Spleen (tissue), 11 donors: ENCODE measurements around the gene ANO1. TPM values are rescaled to one million over a fixed set of nuclear protein-coding genes. Genes with fewer than 3 reads are reported as not detected.

ENCODE experiments used
- DNase-seq: peaks from one replicate; pipeline ENCODE4 v3.0.0-alpha.2; 2020
- H3K27ac ChIP-seq, 8 donors: fragments of 200-600 bp; sonication (generic) in 7 of 8; 1 replicate in 4 of 8; 2 replicates in 4 of 8; pipeline versions ENCODE4 v1.5.0 to v1.8.0; 2016 to 2021; ENCODE audit warnings: inconsistent platforms in 4 of 8, mild to moderate bottlenecking in 4 of 8, moderate library complexity in 1 of 8
- H3K27me3 ChIP-seq, 7 donors: fragments of 200-600 bp; sonication (generic) in 6 of 7; replicated peaks in 1 of 7; 1 replicate in 4 of 7; 2 replicates in 3 of 7; pipeline versions ENCODE4 v1.5.0 to v1.8.0; 2016 to 2021; ENCODE audit warnings: inconsistent platforms in 3 of 7, mild to moderate bottlenecking in 1 of 7
- H3K36me3 ChIP-seq, 6 donors: fragments of 200-600 bp; sonication (generic) in 5 of 6; 1 replicate in 4 of 6; 2 replicates in 2 of 6; pipeline versions ENCODE4 v1.5.0 to v1.8.0; 2016 to 2021; ENCODE audit warnings: inconsistent platforms in 2 of 6
- H3K4me1 ChIP-seq, 6 donors: fragments of 200-600 bp; sonication (generic) in 5 of 6; 1 replicate in 3 of 6; 2 replicates in 3 of 6; pipeline versions ENCODE4 v1.5.0 to v1.8.0; 2016 to 2021; ENCODE audit warnings: inconsistent platforms in 3 of 6
- H3K4me3 ChIP-seq, 8 donors: fragments of 200-600 bp; sonication (generic) in 7 of 8; 1 replicate in 4 of 8; 2 replicates in 4 of 8; pipeline versions ENCODE4 v1.5.0 to v1.8.0; 2016 to 2021; ENCODE audit warnings: inconsistent platforms in 4 of 8, mild to moderate bottlenecking in 4 of 8, moderate library complexity in 2 of 8
- H3K9me3 ChIP-seq, 8 donors: fragments of 200-600 bp; sonication (generic) in 7 of 8; 1 replicate in 4 of 8; 2 replicates in 4 of 8; pipeline versions ENCODE4 v1.5.0 to v1.8.0; 2016 to 2021; ENCODE audit warnings: inconsistent platforms in 4 of 8
- CTCF ChIP-seq, 11 experiments: fragments of 200-600 bp in 7 of 11; fragments of 450-650 bp in 4 of 11; sonication (generic) in 4 of 11; IDR thresholded peaks in 8 of 11; conservative IDR thresholded peaks in 3 of 11; 1 replicate in 7 of 11; 2 replicates in 4 of 11; pipeline versions ENCODE4 v1.4.0 to v1.8.0; 2016 to 2021; ENCODE audit warnings: antibody characterized with exemption in 11 of 11, inconsistent platforms in 4 of 11, mild to moderate bottlenecking in 1 of 11
- POLR2A ChIP-seq, 3 donors: fragments of 450-650 bp; IDR thresholded peaks; one replicate each; pipeline ENCODE4 v1.5.1; 2017; ENCODE audit warnings: antibody characterized with exemption in 3 of 3, mild to moderate bottlenecking in 1 of 3
- POLR2AphosphoS5 ChIP-seq, 3 donors: sonication (generic); formaldehyde crosslinking; IDR thresholded peaks; one replicate each; pipeline ENCODE4 v1.5.1; 2017; ENCODE audit warnings: antibody characterized with exemption in 3 of 3
- WGBS, 5 donors: extraction: QIAGEN DNeasy Blood & Tissue Kit in 3 of 5; methylation state at CpG; one replicate each; pipeline versions ENCODE4 v1.1.5 to v1.1.7; 2013 to 2018; 5-methylcytosine and 5-hydroxymethylcytosine counted together
- intact Hi-C: fragments of 100-400 bp; cut with DNase I; formaldehyde crosslinking; loops from one replicate; pipeline ENCODE4 v1.15.0; 2023; ENCODE audit warnings: low total_unique reads
- polyA plus RNA-seq, 3 donors: library from polyadenylated mRNA; stranded (reverse); fragments of 200-250 nt; gene quantifications; one replicate each; pipeline ENCODE4 v1.2.1, GENCODE V29; 2013
- total RNA-seq, 7 donors: library from RNA; depleted of rRNA in 3 of 7; stranded (reverse); fragments of >200 nt in 3 of 7; fragmentation: NEBNext Ultra II Directional in 4 of 7; extraction: Animal tissue kit (Norgen Biotek cat#: 25700) in 4 of 7; gene quantifications; one replicate each; pipeline versions ENCODE4 v1.1.0 to v1.2.1, GENCODE V29; 2016 to 2021
- donor health status: healthy with polysubstance abuse.
- donor health status: DM: no; HTN: no; CAD: no; lungs with moderate emphysema.
- donor health status: DM: no; HTN: no; CAD: no.
- donor health status: Bipolar disorder and iron deficiency.
- donor health status: healthy.
- donor health status: DM: no; HTN: no; CAD: no.
- donor health status: DM: yes; HTN: yes; CAD: no.

ANO1 gene
- total and polyA plus RNA-seq, 10 donors = 0.22 to 1.2 (median 0.62) TPM

GRCh38 chr11:70206982-70207376 lies 128.9 kb downstream of the ANO1 start:
- WGBS, 5 donors = 85 to 95% (median 90%) methylated on average over 6 of the region's 6 CpGs
- intact Hi-C loops = loop anchor here (5.0 kb wide), 1 partner anchor 60 kb away; no protein-coding TSS in a partner anchor
- TF ChIP-seq CTCF (IDR thresholded peaks at IDR 0.05 in 8 of 11, conservative IDR thresholded peaks at IDR 0.05 in 3 of 11) (no peak), POLR2A (IDR thresholded peaks at IDR 0.05) (no peak), POLR2AphosphoS5 (IDR thresholded peaks at IDR 0.05) (no peak)
- H3K27me3 ChIP-seq = no peaks in the 10 kb centered on the region
- peaks cover 0 to 60% (median 40%) of the 10 kb centered on the region in 6 donors for H3K36me3 ChIP-seq
- H3K9me3 ChIP-seq = no peaks in the 10 kb centered on the region
- peaks cover 20 to 65% (median 48%) of the 10 kb centered on the region in 6 donors for H3K4me1 ChIP-seq
- H3K4me3 ChIP-seq = no peak overlapping the region
- DNase-seq = no peak
- no peak overlapping the region for H3K27ac ChIP-seq

GRCh38 chr11:70207531-70208131 lies 129.5 kb downstream of the ANO1 start:
- Histone ChIP-seq H3K4me3 (no peak overlapping the region), H3K27me3 (no peaks in the 10 kb centered on the region), H3K9me3 (no peaks in the 10 kb centered on the region), H3K36me3 (peaks cover 0 to 60% (median 40%) of the 10 kb centered on the region in 6 donors), H3K4me1 (peaks cover 16 to 59% (median 43%) of the 10 kb centered on the region in 6 donors), H3K27ac (no peak overlapping the region)
- intact Hi-C loops = loop anchor here (5.0 kb wide), 1 partner anchor 60 kb away; no protein-coding TSS in a partner anchor
- TF ChIP-seq POLR2A (IDR thresholded peaks at IDR 0.05) (no peak), POLR2AphosphoS5 (IDR thresholded peaks at IDR 0.05) (peak in 2 of 3 donors; percentile 11 to 29)
- DNase-seq = peak; percentile 63
- WGBS, 5 donors = 84 to 93% (median 92%) methylated on average over 14 to 15 of the region's 15 CpGs

- no peaks in the 10 kb centered on the region for H3K27me3 ChIP-seq
- H3K4me3 ChIP-seq = no peak overlapping the region
- 79 to 93% (median 88%) methylated on average over 6 of the region's 6 CpGs for WGBS, 5 donors
- DNase-seq = peak; percentile 56
- intact Hi-C loops = loop anchor here (5.0 kb wide), 1 partner anchor 58 kb away; no protein-coding TSS in a partner anchor
- no peak for TF ChIP-seq POLR2AphosphoS5 (IDR thresholded peaks at IDR 0.05)
- no peak for TF ChIP-seq CTCF (IDR thresholded peaks at IDR 0.05 in 8 of 11, conservative IDR thresholded peaks at IDR 0.05 in 3 of 11)
- TF ChIP-seq POLR2A (IDR thresholded peaks at IDR 0.05) = no peak
- H3K4me1 ChIP-seq = peaks cover 8 to 48% (median 33%) of the 10 kb centered on the region in 6 donors
- no peaks in the 10 kb centered on the region for H3K9me3 ChIP-seq
- peaks cover 0 to 60% (median 40%) of the 10 kb centered on the region in 6 donors for H3K36me3 ChIP-seq
- no peak overlapping the region for H3K27ac ChIP-seq
Measured at GRCh38 chr11:70209391-70209912, 131.3 kb downstream of the ANO1 start.

GRCh38 chr11:70210051-70210501 lies 132.0 kb downstream of the ANO1 start:
- intact Hi-C loops = no loop called here
- Histone ChIP-seq H3K27me3 (no peaks in the 10 kb centered on the region), H3K4me1 (peaks cover 2 to 42% (median 26%) of the 10 kb centered on the region in 6 donors), H3K36me3 (peaks cover 0 to 55% (median 40%) of the 10 kb centered on the region in 6 donors), H3K27ac (no peak overlapping the region), H3K4me3 (no peak overlapping the region), H3K9me3 (no peaks in the 10 kb centered on the region)
- WGBS, 5 donors = 81 to 95% (median 90%) methylated on average over 8 of the region's 8 CpGs
- TF ChIP-seq CTCF (IDR thresholded peaks at IDR 0.05 in 8 of 11, conservative IDR thresholded peaks at IDR 0.05 in 3 of 11) (no peak), POLR2A (IDR thresholded peaks at IDR 0.05) (no peak), POLR2AphosphoS5 (IDR thresholded peaks at IDR 0.05) (no peak)
- peak; percentile 58 for DNase-seq
